ENCODE results near the gene SNX30. TPM values are rescaled to one million over a fixed set of nuclear protein-coding genes. Genes with fewer than 3 reads are reported as not detected.

Gene SNX30
- total RNA-seq, 1 donor from 2014 or later: 4.3 TPM

DNA sequence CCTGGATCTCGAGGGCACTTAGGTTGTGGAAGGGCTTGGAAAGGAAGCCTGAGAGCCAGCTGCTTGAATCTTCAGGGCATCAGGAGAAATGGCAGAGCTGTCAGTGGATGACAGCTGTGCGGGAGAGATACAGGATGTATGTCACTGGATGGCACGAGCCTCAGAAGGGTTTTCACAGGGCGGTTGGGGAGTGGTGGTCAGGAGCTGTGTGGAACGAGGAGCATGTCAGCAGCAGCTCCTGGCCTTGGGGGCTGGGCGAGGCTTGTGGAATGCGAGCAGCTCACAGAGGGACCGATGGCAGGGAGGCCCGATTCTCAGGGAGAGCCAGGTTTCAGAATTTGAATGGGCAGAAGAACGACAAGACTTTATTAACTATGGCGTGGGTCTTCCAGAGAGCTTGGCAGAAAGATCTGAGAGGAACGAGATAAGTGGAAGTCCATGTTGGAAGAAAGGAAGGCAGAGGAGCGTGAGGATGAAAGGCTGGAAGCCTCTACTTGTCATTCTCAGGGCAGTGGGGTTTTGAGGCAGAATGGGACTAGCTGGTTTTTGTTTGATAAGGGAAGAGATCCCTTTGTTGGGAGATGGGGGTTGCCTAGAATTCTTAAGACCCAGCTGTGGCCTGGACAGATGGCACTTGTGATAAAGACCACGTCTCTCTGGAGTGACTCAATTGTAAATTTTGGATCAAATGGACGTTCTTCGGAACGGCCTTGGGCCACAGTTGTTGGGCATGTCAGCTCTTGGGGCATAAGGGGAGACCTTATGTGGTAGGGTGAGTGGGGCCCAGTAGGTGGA, 60.3 kb downstream of the SNX30 start:
- intact Hi-C loops (cut with micrococcal nuclease): no loop called here
- ATAC-seq (no peak), DNase-seq (no peak)

DNA sequence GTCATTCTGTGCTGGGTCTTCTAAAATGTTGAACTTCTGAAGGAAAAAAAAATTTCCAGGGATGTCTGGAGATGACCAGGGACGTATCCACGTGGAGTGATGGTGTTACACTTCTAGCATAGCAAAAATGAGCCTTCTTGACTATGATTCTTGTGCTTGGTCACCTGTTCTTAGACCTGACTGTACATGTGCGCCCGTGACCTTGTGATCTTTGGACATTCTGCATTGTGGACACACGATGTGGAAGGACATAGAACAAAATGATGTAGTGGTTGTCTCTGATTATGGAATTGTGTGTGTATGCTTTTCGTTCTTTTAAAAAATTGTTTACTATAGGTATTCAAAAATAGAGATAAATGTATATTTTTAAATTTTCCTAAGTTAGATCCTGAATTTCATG, 61.0 kb downstream of the SNX30 start:
- DNase-seq (no peak), ATAC-seq (no peak)
- intact Hi-C loops (cut with micrococcal nuclease): no loop called here

DNA sequence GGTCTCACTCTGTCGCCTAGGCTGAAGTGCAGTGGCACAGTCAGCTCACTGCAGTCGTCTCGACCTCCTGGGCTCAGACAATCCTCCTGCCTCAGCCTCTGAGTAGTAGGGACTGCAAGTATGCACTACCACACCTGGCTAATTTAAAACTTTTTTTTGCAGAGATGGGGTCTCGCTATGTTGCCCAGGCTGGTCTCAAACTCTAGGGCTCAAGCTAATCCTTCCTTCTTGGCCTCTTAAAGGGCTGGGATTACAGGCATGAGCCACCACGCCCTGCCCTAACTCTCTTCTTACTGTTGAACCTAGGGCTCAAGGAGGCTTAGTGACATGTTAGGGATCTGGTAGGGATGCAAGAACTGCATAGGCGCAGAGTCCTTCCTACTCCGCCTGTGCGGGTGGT, 65.3 kb downstream of the SNX30 start:
- ATAC-seq (no peak), DNase-seq (no peak)
- intact Hi-C loops (cut with micrococcal nuclease): no loop called here

DNA sequence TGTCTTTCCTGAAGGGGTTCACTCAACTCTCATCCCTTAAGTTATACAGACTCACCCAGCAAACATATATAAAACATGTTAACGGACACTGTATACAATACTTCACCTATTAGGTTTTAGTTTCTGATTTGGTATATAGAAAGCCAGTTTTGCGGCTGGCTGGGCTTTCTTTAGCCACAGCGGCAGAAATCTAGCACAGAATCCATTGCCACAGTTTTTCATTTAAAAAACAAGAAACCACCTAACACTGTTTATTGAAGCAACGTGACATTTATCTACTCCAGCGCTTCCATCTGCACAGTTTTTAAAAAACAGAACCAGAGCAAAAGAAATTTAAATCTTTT, 67.3 kb downstream of the SNX30 start:
- no peak for DNase-seq
- intact Hi-C loops (cut with micrococcal nuclease): no loop called here
- no peak for ATAC-seq

DNA sequence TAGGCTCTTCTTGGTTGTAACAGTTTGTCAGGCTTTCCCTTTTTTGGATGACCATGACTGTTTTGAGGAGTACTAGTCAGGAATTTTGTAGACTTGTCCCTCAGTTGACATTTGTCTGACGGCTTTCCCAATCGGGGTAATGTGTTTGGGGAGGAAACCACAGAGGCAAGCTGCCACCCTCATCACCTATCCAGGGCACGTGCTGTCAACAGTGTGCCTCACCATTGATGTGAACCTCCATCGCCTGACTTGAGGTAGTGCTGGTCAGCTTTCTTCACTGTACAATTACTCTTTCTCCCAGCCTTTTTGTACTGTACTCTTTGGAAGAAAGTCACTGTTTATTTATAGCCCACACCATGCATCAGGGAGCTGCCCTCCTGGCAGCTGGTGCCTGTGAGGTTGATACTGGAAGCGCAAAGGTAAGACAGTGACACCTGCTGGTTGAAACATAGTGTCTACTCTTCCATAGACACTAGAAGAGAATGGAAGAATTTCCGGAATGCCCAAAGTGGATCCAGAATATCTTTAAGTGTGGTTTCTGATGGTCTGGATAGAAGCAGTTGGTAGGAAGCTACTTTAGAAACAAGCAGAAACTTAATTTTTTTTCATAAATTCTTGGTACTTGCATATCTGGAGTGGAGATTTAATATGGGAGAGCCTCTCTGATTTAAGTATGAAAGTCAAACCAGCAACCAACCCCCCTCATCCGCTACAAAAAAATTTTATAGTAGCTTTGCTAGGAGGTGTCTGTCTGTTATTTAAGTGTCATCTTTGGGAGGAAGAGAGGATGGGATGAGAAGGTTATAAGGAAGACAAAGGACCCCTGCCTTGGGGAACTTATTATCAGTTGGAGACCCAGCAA, 69.3 kb downstream of the SNX30 start:
- ATAC-seq (peak; percentile 99), DNase-seq (peak; percentile 67)
- intact Hi-C loops (cut with micrococcal nuclease): no loop called here

DNA sequence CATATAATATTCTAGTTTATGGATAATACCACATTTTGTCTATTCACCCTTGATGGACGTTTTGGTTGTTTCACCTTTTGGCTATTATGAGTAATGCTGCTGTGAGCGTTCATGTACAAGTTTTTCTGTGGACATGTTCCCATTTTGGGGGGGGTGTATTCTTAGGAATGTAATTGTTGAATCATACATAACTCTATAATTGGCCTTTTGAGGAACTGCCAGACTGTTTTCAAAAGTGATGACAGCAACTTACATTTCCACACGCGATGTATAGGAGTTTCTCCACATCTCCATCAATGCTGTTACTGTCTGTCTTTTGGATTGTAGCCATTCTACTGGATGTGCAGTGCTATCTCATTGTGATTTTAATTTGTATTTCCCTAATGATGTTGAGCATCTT, 70.3 kb downstream of the SNX30 start:
- intact Hi-C loops (cut with micrococcal nuclease): no loop called here
- ATAC-seq: no peak

DNA sequence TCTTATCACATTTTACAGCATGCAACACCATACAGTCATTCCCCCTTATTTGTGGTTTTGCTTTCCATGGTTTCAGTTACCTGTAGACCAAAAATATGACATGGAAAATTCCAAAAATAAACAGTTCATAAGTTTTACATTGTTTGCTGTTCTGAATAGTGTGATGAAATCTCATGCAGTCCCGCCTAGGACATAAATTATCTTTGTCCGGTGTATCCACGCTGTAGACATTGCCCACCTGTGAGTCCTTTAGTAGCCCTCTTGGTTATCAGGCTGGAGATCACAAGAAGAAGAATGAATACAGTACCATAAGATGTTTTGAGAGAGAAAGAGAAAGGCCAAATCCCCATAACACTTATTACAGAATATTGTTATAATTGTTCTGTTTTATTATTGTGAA, 72.1 kb downstream of the SNX30 start:
- DNase-seq (no peak), ATAC-seq (no peak)
- intact Hi-C loops (cut with micrococcal nuclease): no loop called here

More for the DNA sequence above, 70.3 kb downstream of the SNX30 start:
- DNase-seq: no peak

DNA sequence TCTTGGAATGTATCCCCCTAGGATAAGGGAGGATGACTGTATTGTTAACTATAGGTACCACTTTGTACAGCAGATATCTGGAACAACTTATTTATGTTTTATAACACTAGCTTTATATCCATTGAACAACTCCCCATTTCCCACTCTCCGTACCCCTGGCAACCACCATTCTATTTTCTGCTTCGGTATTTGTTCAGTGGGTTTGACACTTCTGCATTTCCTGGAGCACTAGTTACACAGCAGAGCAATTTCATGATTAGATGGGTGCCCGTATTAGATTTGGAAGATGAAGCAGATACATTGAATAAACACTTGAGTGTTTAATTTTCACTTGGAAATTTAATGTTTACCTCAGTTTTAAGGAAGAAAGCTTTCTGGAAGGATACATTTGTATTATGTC, 72.7 kb downstream of the SNX30 start:
- DNase-seq (no peak), ATAC-seq (no peak)
- intact Hi-C loops (cut with micrococcal nuclease): no loop called here

DNA sequence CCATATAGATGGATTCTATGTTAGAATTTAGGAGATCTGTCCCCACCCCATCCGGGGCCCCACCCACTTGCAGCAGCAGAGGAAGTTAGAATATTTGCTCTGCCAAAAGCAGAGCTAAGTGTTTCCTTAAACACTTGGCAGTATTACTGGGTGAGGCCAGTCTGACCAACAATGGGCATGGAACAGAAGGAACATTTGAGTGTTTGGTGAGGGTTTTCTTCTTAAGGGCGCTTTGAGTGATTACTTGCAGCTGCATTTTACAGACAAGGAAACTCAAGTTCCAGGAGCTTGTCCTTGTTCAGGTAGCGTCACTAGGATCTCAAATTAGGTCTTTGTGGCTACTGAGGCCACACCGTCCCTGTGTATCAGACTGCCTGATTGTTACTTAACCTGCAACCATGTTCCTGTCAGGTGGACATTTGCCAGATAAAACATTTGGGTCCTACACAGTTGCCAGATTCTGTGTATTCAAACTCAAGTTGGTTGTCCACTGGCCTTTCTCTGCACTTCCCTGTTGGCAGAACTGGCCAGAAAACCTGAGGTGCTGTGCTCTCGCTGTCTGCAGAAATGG, 80.8 kb downstream of the SNX30 start:
- ATAC-seq (peak; percentile 85), DNase-seq (peak; percentile 57)
- intact Hi-C loops (cut with micrococcal nuclease): no loop called here

DNA sequence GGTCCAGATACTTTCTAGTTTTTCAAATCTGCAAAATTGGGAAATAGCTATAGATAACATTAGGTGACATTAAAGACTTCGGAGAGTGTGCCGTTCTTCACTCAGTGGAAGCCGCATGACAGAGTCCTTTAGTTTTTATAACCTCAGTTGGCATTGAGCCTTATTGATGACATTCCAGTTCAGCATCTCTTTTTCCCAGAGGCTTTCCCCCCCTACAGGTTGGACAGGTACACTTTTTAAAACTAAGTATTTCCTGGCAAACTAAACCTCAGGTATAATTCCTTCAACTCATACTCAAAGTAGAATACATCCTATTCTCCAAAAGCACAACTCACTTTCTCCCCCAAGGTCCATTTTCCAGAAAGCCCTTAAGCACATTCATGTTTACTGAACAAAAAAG, 81.4 kb downstream of the SNX30 start:
- intact Hi-C loops (cut with micrococcal nuclease): no loop called here
- no peak for DNase-seq
- ATAC-seq: no peak

DNA sequence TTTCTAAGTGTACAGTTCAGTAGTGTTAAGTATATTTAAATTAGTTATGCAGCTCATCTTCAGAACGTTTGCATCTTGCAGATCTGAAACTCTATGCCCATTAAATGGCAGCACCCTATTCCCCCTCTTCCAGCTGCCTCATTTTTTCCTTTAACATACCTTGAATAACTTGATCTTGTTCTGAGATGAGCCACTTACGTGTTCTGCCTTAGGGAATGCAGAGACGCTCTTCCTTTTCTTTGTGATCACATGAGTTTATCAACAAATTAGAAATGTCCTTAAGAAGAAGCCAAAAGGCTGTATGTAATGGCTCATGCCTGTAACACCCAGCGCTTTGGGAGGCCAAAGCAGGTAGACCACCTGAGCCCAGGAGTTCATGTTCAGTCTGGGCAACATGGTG, 82.5 kb downstream of the SNX30 start:
- intact Hi-C loops (cut with micrococcal nuclease): no loop called here
- no peak for ATAC-seq
- no peak for DNase-seq

DNA sequence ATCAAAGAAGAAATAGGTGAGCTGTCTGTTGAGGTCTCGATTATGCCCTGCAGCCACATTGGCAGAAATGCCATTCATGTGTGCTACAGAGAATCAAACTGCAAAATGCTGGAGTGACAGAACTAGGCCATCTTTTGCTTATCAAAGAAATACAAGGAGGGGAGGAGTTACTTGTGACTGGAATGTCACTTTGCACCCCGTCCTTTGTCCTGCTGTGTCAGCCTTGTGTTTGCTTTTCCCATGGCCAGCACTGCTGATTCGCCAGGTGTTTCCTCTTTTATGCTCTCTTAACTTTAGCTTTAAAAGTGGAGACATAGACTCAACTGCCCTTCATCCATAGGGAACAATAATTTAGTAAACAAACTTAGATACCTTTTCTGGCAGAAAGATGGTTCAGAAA, 85.8 kb downstream of the SNX30 start:
- DNase-seq (no peak), ATAC-seq (no peak)
- intact Hi-C loops (cut with micrococcal nuclease): no loop called here

DNA sequence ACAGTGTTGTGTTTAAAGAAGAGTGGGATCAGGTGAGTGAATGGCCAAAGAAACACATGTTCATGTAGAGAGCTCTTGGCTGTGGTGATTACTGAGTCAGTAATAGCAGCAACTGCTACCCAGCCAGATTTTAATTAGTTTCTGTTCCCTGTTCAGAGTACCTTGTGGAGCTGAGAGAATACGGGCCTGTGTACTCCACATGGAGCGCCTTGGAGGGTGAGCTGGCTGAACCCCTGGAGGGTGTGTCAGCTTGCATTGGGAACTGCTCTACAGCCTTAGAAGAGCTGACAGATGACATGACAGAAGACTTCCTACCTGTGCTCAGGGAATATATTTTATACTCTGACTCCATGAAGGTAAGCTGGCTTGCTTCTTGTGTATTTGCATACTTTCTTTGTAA, 87.8 kb downstream of the SNX30 start:
- DNase-seq: no peak
- ATAC-seq: no peak
- intact Hi-C loops (cut with micrococcal nuclease): no loop called here

DNA sequence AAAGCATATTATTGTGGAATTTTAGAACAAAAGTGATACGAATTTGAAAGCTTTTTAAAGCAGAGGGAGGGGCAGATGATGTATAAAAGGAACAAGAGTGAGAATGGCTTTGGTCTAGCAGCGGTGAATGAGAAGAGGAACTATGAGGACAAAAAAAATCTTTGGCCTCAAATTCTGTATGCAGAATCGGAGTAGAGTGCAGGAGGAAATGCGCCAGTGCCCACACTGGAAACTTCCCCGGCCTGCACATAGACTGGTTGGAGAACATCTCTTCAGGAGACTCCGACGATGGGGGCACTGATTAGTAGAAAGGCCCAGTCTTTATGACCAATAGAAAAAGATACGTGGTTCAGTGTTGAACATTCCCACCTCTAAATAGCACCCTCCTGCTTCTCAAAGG, 88.8 kb downstream of the SNX30 start:
- ATAC-seq (no peak), DNase-seq (no peak)
- intact Hi-C loops (cut with micrococcal nuclease): no loop called here

DNA sequence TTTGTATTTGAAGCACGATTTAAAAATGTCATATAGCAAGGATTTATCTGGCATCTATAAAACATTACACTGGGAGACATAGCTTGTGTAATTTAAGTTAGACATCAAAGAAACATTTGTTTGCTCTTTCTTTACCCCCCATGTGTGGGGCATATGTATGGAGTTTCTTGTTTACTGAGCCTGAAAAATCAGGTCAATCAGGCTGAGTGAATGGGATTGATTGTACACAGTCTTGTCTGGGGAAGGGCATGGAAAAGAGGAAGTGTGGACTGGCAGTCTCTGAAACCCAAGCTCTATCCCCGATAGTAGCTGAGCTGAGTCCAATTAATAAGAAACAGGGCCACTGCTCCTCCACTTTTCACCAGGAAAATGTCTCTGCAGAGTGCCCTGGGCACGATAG, 90.7 kb downstream of the SNX30 start:
- ATAC-seq: no peak
- DNase-seq: no peak
- intact Hi-C loops (cut with micrococcal nuclease): no loop called here

DNA sequence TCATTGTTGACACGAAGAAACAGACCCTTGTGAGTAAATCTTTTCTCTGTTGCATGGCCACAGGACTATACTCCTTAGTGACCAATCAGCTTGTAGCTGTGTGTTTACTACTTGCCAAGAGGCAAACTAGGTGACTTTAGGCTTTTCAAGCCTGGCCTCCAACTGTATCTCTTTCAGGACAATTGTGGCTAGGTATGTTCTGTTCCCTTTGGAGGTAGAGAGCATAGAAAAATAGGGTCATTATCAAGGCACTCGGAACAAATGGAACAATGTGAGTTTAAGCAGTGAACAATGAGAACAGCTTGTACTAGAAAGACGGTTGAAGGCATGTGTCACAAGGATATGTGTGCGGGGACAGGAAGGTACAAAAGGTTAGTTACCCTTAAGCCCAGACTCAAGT, 92.0 kb downstream of the SNX30 start:
- DNase-seq (no peak), ATAC-seq (peak; percentile 71)
- intact Hi-C loops (cut with micrococcal nuclease): no loop called here

DNA sequence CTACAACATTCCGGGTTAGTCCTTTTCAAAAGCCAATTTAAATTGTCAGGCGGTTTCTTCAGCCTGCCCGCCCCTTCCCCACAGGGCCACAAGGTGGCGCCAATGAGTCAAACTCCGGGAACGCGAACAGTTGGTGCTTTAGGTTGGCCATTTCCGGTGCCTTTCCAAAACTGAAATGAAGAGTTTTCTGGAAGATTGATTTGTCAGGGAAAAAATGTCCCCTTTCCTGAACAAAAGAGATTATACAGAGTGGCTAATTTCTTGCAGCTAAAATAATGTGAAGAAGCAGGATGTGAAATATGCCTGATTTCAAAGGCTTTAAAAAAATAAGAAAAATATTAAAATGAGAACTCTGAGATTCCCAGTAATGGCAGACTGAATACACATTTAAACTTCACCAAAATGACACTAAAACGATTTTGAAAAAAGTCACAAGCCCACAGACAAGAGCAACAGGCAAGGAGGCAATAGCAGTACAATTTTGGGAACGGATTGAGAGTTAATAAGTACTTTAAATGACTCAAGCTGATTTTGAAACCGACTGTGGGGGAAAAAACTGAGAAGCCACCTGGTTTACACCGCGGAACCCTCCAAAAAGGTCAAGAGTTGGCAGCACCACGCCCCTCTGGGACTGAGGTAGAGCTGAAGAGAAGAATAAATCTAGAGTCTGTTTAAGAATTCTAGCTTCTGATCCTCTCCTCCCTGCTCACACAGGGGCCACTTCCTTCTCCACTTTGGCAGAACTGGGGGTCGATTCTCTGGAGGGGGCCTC, 94.4 kb downstream of the SNX30 start:
- DNase-seq (peak; percentile 87), ATAC-seq (peak; percentile 75)
- intact Hi-C loops (cut with micrococcal nuclease): no loop called here

DNA sequence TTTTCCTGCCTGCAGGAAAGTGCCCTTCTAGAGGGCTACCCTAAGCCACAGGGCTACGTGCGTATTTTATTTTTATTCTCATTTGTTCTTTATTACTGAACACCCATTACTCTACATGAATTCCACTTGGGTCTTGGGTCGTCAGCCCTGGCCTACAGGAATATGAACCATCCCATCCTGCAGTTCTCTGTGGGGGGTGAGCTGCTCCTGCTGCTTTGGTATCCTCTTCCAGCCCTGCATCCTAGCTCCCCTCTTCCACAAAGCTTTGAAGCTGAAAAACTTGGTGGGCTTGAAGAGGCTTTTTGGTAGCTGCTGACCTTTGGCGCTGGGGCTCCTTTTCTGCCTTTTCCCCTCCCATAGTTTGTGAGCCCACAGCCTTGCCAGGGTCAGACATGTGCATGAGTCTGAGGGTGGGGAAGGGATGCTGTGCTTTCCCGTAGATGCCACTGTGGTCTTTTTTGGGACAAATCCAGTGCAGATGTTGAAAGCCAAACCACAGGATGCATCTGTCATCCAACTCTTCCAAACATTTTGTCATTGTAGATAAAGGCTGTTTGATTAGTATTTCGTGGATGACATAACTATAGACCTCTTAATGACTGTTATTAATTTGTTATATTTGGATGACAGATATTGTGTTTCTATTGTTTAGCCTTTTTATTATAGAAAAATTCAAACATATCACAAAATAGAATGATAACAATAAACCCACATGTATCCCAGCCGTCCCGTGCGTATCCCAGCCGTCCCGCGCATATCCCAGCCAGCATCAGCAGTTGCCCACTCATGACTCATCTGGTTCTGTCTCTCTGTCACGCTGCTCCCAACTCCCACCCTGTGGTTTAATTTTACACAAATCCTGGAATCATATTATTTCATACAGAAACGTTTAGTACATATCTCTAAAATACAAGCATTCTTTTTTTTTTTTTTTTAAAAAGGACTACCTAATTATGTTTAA, 96.2 kb downstream of the SNX30 start:
- intact Hi-C loops (cut with micrococcal nuclease): no loop called here
- ATAC-seq: no peak
- DNase-seq: no peak
